NCI-H748 (cell line): Measurements from ENCODE around the gene PGAM2.
"Not testable (repeated sequence)": the region's sequence is repeated elsewhere in the genome, so short reads cannot be mapped to it uniquely, and the experiment has no call there.

ENCODE experiments used
- DNase-seq: peaks from one replicate; lab custom pipeline; 2025; ENCODE audit not compliant: unreplicated experiment; lab: John Stamatoyannopoulos, UW

Gene PGAM2

GRCh38 chr7:44052771-44053365 lies 12.5 kb downstream of the PGAM2 start:
- DNase-seq = no peak

- no peak for DNase-seq
Measured at GRCh38 chr7:44051611-44052220, 13.7 kb downstream of the PGAM2 start.

- no peak for DNase-seq
Measured at GRCh38 chr7:44050915-44051560, 14.3 kb downstream of the PGAM2 start.

DNA sequence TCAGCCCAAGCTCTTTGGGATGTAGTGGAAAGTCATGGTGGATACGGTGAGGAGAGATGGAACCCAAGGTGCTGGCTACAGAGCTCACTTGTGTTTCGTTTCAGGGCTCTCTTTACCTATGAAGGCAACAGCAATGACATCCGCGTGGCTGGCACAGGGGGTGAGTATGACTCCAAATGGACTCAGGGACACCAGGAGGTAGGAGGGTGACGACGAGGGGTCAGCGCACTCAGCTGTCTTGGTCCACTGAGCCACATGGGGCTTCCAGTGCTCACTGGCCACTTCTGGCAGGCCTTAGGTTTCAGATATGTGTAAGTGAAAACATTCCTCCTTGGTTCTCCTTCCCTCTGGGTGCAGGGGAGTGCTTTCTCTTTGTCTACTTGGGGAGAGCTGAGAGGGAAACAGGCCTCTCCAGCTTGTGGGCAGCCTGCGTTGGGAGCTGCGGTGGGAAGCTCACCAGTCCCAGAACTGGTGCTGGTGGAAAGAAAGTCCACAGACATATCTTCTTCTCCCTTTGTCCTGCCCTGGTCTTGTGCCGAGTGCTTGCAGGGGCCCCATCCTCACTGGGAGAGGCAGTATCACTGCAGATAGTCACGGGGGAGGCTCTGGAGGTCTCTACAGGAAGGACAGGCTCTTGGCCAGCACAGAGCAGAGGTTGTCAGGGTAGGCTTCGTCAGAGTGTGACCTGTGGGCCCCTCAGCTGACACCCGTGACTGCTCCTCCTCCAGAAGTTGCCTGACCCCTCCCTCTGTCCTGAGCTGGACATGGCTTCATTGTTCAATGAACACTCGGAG lies 15.0 kb downstream of the PGAM2 start:
- DNase-seq = no peak

DNA sequence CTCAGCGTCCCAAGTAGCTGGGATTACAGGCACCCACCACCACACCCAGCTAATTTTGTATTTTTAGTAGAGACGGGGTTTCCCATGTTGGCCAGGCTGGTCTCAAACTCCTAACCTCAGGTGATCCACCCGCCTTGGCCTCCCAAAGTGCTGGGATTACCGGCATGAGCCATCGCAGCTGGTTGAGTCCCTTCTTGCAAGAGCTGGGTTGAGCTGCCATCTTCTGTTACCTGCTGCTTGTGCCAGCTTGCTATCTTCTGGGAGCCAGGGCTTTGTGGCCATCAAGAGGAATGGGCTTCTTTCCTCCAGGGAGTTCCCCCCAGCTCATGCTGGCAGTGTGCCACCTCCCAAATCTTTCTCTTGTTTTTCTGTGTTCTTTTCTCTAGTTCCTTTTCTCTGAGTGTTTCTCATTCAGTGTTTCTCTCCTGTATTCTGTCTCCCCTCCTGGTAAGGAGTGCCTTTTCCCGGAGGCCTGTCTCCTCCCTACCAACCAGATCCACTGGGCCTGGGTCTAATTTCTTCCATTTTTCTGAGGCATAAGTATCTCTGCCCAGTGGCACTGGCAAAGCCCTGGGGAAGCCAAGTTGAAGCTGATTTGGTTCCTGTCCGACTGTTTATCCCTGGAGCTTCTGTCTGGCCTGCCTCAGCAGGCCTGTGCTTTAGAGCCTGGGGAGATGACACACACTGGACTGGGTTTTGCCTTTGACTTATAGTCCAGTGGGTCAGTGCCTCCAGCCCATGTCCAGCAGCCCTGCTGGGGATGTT lies 17.2 kb downstream of the PGAM2 start:
- no peak for DNase-seq

- DNase-seq = no peak
Measured at GRCh38 chr7:44046321-44047061, 18.9 kb downstream of the PGAM2 start.

- DNase-seq = no peak
Measured at GRCh38 chr7:44045226-44046014, 19.9 kb downstream of the PGAM2 start.

- DNase-seq = peak; percentile 91
Measured at GRCh38 chr7:44044315-44045225, 20.8 kb downstream of the PGAM2 start, which contains the start of gene DBNL. Gene DBNL (plus strand): TSS chr7:44044702. CDS start chr7:44044738, 36 bp downstream.

DNA sequence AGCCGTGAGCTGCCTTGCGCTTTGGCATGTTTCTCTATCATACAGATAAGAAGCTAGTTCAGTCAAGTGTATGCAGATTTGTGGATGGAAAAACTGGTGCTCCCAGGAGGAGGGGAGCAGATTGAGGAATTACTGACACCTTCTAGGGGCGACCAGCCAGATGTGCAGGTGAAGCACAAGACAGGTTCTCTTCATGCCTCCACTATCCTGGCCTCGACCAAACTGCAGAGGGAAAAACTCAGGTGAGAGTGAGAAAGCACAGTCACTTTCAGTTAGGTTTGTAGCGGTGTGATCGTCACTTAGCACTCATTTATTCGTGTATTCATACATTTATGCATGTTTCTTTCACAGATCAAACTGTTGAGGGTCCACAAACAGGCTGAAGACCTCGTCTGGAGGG lies 21.5 kb downstream of the PGAM2 start:
- no peak for DNase-seq

DNA sequence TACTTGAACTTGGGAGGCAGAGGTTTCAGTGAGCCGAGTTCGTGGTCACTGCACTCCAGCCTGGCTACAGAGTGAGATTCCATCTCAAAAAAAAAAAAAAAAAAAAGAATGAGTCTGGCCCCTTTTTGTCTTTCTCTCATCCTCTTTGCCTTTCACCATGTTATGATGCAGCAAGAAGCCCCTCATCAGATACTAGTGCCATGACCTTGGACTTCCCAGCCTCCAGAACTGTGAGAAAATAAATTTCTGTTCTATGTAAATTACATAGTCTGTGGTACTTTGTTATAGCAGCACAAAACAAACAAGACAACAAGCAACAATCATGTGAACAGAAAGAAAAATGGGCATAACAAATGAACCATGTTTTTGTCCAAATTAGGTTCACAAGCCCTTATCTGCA lies 23.1 kb downstream of the PGAM2 start:
- no peak for DNase-seq

GRCh38 chr7:44040493-44040891 lies 24.9 kb downstream of the PGAM2 start:
- peak; percentile 65 for DNase-seq

- not testable (repeated sequence) for DNase-seq
Measured at GRCh38 chr7:44039800-44040492, 25.4 kb downstream of the PGAM2 start.

- peak; percentile 94 for DNase-seq
Measured at GRCh38 chr7:44038961-44039558, 26.3 kb downstream of the PGAM2 start.

- DNase-seq = not testable (repeated sequence)
Measured at GRCh38 chr7:44038553-44038952, 26.8 kb downstream of the PGAM2 start.

DNA sequence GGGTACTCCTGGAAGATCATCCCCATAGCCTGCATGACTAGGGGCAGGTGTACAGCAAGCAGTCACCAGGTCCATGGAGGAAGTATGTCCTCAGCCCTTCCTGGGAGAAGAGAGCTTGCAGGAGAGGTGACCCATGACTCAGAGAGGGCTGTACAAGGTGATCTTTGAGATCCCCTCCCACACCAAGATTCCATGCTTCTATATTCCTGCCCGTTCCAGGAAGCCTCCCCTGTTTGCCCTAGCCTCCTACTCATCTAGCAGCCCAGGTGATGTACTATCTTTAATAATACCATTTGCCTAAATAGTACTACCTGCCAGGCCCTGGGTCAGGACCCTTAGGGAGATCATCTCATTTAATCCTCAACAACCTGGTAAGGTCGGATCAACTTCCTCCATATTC lies 27.4 kb downstream of the PGAM2 start:
- DNase-seq = not testable (repeated sequence)

- not testable (repeated sequence) for DNase-seq
Measured at GRCh38 chr7:44036364-44036763, 29.0 kb downstream of the PGAM2 start.
